ENCODE measurements around the gene ST8SIA1.

GRCh38 chr12:22325218-22325617 lies 9.3 kb downstream of the ST8SIA1 start:
- TF ChIP-seq SPI1 (IDR thresholded peaks at IDR 0.05; ENCODE audit: low read depth, low read length) (0 out of 2 replicates have a peak, but pooled peaks have one; percentile 29), TAF1 (IDR thresholded peaks at IDR 0.05; ENCODE audit: low read depth, low read length) (no peak), POLR2A (IDR thresholded peaks at IDR 0.05; ENCODE audit: low read depth, low read length) (no peak), POLR2AphosphoS5 (IDR thresholded peaks at IDR 0.05; ENCODE audit: low read depth, low read length) (no peak), POU2F2 (IDR thresholded peaks at IDR 0.05; ENCODE audit: low read depth, low read length) (no peak), PAX5 (IDR thresholded peaks at IDR 0.05; ENCODE audit: insufficient read depth, low read length, severe bottlenecking) (no peak)

Measured in GM12891 (cell line).